ENCODE results near the gene RWDD4. TPM values are rescaled to one million over a fixed set of nuclear protein-coding genes. Genes with fewer than 3 reads are reported as not detected.
"Not testable (repeated sequence)": the region's sequence is repeated elsewhere in the genome, so short reads cannot be mapped to it uniquely, and the experiment has no call there.

Gene RWDD4
- total RNA-seq, 1 donor from 2014 or later: 18.0 TPM

DNA sequence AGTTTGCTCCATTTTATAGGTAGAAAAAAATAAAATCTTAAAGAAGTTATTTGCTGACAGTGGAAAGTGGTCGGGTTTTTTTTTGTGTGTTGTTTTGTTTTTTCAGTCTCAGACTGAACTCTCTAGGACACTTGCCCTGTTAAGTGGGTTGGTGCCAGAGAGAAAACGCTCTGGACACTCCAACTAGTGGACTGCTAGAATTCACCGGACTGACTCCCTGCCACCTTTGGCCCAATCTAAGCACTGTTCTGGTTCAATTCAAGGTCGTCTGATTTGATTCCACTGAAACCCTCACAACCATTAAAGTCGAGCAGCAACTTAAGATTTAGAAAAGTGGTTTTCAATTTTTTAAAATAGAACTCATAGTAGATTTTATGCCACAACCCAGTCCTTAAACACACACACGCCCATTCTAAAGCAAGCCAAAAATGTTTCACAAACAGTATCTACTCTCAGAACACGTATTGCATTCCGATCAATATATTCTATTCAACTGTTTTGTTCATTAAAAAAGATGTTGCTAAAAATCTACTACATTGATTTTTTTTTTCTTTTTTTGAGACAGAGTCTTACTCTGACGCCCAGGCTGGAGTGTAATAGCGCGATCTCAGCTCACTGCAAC lies 27.3 kb downstream of the RWDD4 start:
- intact Hi-C loops (cut with micrococcal nuclease): no loop called here
- H3K4me3 ChIP-seq: no peak overlapping the region
- H3K27me3 ChIP-seq (ENCODE audit: low read depth): no peaks in the 10 kb centered on the region

DNA sequence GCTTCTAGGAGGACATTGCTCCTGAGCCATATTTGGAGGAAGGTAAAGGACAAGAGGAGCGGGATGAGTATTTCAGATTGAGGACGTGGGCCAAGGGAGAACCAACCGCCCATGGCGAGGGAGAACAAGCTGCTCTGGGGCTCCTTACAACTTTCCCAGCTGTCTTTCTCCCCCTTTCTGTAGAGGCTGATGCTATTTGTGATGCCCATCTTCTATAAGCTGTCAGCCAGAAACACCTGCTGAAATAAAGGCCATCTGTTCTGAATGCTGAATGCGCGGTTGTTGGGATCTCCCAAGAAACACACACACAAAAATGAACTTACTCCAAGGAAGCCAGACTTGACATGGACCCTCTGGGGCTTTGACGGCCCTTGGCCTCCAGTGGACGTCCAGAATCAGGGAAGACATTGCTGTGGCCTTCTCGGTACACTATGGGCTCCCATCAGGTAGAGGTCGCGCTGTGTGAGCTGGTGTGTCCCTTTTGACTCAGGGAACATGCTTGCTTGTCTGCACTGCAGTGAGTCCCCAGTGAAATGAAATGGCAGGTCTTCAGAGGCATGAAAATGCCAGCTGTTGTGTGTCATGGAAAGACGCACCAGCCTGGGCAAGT lies 30.9 kb downstream of the RWDD4 start:
- Histone ChIP-seq H3K27ac (replicated peaks) (no peak overlapping the region), H3K9me3 (replicated peaks) (no peaks in the 10 kb centered on the region), H3K27me3 (ENCODE audit: low read depth) (no peaks in the 10 kb centered on the region), H3K4me1 (no peaks in the 10 kb centered on the region), H3K36me3 (no peaks in the 10 kb centered on the region), H3K4me3 (no peak overlapping the region)
- TF ChIP-seq, protein P1, sequence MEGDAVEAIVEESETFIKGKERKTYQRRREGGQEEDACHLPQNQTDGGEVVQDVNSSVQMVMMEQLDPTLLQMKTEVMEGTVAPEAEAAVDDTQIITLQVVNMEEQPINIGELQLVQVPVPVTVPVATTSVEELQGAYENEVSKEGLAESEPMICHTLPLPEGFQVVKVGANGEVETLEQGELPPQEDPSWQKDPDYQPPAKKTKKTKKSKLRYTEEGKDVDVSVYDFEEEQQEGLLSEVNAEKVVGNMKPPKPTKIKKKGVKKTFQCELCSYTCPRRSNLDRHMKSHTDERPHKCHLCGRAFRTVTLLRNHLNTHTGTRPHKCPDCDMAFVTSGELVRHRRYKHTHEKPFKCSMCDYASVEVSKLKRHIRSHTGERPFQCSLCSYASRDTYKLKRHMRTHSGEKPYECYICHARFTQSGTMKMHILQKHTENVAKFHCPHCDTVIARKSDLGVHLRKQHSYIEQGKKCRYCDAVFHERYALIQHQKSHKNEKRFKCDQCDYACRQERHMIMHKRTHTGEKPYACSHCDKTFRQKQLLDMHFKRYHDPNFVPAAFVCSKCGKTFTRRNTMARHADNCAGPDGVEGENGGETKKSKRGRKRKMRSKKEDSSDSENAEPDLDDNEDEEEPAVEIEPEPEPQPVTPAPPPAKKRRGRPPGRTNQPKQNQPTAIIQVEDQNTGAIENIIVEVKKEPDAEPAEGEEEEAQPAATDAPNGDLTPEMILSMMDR (IDR thresholded peaks at IDR 0.05; ENCODE audit: borderline replicate concordance): no peak
- DNase-seq: no peak
- intact Hi-C loops (cut with micrococcal nuclease): no loop called here

More for the DNA sequence above, 27.3 kb downstream of the RWDD4 start:
- Histone ChIP-seq H3K4me1 (no peaks in the 10 kb centered on the region), H3K36me3 (no peaks in the 10 kb centered on the region), H3K9me3 (replicated peaks) (no peaks in the 10 kb centered on the region), H3K27ac (replicated peaks) (no peak overlapping the region)
- TF ChIP-seq, protein P1 (IDR thresholded peaks at IDR 0.05; ENCODE audit: borderline replicate concordance): no peak
- no peak for DNase-seq

DNA sequence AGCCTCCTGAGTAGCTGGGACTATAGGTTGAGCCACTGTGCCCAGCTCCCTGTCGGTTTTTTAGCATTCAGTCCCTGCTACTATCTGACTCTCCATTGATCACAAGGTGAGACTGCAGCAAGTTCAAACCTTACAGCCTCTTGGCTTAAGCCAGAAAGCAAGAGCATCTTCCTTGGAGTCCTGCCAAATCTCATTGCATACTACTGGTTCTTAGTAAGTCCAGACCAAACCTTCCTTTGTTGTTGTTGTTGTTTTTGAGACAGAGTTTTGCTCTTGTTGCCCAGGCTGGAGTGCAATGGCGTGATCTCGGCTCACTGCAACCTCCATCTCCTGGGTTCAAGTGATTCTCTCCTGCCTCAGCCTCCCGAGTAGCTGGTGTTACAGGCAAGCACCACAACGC lies 31.7 kb downstream of the RWDD4 start:
- H3K4me3 ChIP-seq; H3K4me1 ChIP-seq; H3K27ac ChIP-seq (replicated peaks); intact Hi-C loops (cut with micrococcal nuclease); DNase-seq; H3K9me3 ChIP-seq (replicated peaks); H3K27me3 ChIP-seq (ENCODE audit: low read depth); H3K36me3 ChIP-seq: not testable (repeated sequence)

DNA sequence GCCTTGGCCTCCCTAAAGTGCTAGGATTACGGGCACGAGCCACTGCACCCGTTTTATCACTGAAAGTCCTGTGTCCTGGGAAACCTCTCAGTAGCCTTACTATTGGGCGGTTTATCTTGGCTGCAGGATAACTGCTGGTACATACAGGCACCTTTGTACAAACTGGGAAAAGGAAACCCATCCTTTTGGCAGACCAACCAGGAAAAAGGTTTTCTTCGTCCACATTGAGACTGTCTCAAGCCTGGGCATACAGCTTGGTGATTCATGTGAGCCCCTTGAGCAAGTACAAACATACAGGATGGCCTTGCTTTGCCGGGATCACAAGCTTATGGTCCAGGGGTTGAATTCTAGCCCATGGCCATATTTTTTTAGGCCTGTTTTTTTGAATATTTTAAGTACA lies 32.8 kb downstream of the RWDD4 start:
- Histone ChIP-seq H3K27ac (replicated peaks) (no peak overlapping the region), H3K36me3 (no peaks in the 10 kb centered on the region), H3K4me1 (no peaks in the 10 kb centered on the region), H3K4me3 (no peak overlapping the region), H3K9me3 (replicated peaks) (no peaks in the 10 kb centered on the region), H3K27me3 (ENCODE audit: low read depth) (no peaks in the 10 kb centered on the region)
- intact Hi-C loops (cut with micrococcal nuclease): no loop called here
- TF ChIP-seq, protein P1 (IDR thresholded peaks at IDR 0.05; ENCODE audit: borderline replicate concordance): no peak
- no peak for DNase-seq

DNA sequence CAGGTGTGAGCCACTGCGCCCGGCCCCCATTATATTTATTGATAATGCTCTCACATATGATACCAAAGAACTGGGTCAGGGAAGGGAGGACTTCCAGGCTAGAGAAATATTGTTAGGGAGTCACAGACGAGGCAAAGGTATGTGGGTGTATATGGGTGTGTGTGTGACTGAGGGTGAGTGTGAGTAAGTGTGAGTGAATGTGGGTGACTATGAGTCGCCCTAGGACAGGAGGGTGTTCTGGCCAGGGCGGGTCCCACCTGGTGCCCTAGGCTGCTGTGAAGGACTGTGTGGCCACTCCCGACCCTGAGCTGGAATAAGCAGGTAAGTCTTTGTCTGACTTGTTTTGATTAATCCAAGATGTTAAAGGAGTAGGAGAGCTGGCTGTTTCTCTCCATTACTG lies 34.4 kb downstream of the RWDD4 start:
- no peaks in the 10 kb centered on the region for H3K27me3 ChIP-seq (ENCODE audit: low read depth)
- TF ChIP-seq, protein P1 (IDR thresholded peaks at IDR 0.05; ENCODE audit: borderline replicate concordance): no peak
- H3K9me3 ChIP-seq (replicated peaks): no peaks in the 10 kb centered on the region
- no peaks in the 10 kb centered on the region for H3K36me3 ChIP-seq
- DNase-seq: no peak
- H3K4me3 ChIP-seq: no peak overlapping the region
- H3K4me1 ChIP-seq: no peaks in the 10 kb centered on the region
- intact Hi-C loops (cut with micrococcal nuclease): no loop called here
- no peak overlapping the region for H3K27ac ChIP-seq (replicated peaks)

DNA sequence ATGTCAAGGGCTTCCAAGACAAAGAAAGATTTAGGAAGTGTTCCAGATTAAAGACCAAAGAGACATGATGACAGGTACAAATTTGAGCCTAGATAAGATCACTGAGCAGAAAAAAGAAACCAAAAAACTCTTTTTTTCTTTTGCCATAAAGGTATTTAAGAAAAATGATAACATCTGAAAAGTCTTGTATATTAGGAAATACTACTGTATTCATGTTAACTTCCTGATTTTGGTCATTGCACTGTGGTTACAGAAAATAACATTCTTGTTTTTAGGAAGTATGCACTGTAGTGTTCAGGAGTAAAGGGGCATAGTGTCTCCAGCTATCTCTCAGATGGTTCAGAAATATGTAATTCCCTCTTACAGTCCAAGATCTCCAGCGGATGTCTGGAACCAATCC lies 37.1 kb downstream of the RWDD4 start:
- H3K27ac ChIP-seq (replicated peaks): no peak overlapping the region
- TF ChIP-seq, protein P1 (IDR thresholded peaks at IDR 0.05; ENCODE audit: borderline replicate concordance): no peak
- intact Hi-C loops (cut with micrococcal nuclease): no loop called here

More for the DNA sequence above, 37.1 kb downstream of the RWDD4 start:
- Histone ChIP-seq H3K27me3 (ENCODE audit: low read depth) (no peaks in the 10 kb centered on the region), H3K9me3 (replicated peaks) (no peaks in the 10 kb centered on the region), H3K36me3 (no peaks in the 10 kb centered on the region), H3K4me3 (no peak overlapping the region), H3K4me1 (peaks cover 7% of the 10 kb centered on the region)
- DNase-seq: no peak
